ENCODE measurements around the gene MCUB.
"Not testable (repeated sequence)": the region's sequence is repeated elsewhere in the genome, so short reads cannot be mapped to it uniquely, and the experiment has no call there.

The MCUB gene, protein sequence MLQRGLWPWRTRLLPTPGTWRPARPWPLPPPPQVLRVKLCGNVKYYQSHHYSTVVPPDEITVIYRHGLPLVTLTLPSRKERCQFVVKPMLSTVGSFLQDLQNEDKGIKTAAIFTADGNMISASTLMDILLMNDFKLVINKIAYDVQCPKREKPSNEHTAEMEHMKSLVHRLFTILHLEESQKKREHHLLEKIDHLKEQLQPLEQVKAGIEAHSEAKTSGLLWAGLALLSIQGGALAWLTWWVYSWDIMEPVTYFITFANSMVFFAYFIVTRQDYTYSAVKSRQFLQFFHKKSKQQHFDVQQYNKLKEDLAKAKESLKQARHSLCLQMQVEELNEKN
- total RNA-seq = 84.3 to 130 (median 104) reads per million in 4 donors

GRCh38 chr4:109559983-109560686 lies at the start of gene MCUB:
Gene MCUB, plus strand, starts transcription at chr4:109560246. Its CDS starts 92 bp downstream, at chr4:109560338.
- peak; percentile 86 to 96 (median 89) for DNase-seq

GRCh38 chr4:109510687-109511086 lies 49.4 kb upstream of the MCUB start:
- no peak for DNase-seq

- DNase-seq = no peak
These were observed 48.6 kb upstream of the MCUB start for GRCh38 chr4:109511414-109511813.

GRCh38 chr4:109513368-109513767 lies 46.7 kb upstream of the MCUB start:
- DNase-seq = not testable (repeated sequence)

GRCh38 chr4:109532182-109532581 lies 27.9 kb upstream of the MCUB start:
- DNase-seq = no peak

- no peak for DNase-seq
These were observed 14.6 kb upstream of the MCUB start for GRCh38 chr4:109545401-109545800.

DNA sequence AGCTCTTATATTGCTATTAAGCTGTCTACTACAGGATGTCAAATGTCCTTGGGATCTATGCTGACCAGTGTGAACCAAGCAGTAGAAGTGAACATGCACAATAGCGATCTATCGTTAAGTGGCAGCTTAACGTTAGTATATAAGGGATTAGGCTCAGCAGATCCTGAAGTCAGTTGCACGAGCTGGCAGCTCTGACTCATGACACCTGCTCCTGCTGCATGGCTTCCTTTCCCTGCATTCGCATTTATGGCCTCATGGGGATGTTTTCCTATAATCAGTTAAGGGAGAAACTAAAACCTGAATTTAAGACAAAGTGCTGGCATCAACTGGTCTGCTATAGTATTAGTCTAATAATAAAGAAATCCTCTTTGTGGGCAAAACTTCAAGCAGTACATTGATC lies 12.7 kb upstream of the MCUB start:
- no peak for DNase-seq

DNA sequence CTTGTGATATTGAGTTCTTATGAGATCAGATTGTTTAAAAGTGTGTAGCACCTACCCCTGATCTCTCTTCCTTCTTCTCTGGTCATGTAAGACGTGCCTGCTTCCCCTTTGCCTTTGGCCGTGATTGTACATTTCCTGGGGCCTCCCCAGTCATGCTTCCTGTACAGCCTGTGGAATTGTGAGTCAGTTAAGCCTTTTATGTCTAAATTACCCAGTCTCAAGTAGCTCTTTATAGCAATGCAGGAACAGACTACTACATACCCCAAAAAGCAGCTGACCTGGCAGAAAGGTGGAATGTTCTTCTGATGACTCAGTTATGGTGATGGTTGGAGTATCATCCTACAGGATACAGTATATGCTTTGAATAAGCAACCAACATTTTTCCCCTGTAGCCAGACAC lies 11.4 kb upstream of the MCUB start:
- DNase-seq = peak in 1 of 5 donors; percentile 16

- no peak for DNase-seq
These were observed 7.8 kb upstream of the MCUB start for GRCh38 chr4:109552237-109552636.

DNA sequence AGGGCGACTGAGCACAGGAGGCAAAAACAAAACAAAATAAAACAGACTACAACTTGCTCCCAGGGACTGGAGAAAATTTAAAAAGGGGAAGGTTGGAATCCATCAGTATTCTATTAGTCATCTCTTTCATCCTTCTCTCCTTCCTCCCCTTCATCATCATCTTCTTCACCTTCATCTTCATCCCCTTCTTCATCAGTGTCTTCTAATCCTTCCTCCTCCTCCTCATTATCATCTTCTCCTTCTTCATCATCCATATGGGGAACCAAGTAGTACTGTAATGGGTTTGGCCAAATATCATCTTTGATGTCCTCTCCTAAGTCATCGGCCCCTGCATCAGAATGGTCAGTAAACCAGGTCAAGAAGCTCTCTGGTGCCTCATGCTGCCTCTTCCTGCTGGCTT lies 6.9 kb upstream of the MCUB start:
- DNase-seq = no peak

- no peak for DNase-seq
These were observed 5.1 kb upstream of the MCUB start for GRCh38 chr4:109554971-109555370.

DNA sequence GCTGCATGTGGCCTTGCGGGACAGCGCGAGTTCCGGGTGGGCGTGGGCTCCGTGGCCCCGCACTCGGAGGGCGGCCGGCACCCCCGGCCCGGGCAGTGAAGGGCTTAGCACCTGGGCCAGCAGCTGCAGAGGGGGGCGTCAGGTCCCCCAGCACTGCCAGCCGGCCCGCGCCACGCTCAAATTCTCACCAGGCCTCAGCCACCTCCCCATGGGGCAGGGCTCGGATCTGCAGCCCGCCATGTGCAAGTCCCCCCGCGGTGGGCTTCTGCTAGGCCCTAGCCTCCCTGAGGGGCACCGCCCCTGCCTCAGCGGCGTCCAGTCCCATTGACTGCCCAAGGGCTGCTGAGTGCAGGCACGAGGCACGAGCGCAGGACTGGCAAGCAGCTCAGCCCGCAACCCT lies 2.6 kb upstream of the MCUB start:
- no peak for DNase-seq

DNA sequence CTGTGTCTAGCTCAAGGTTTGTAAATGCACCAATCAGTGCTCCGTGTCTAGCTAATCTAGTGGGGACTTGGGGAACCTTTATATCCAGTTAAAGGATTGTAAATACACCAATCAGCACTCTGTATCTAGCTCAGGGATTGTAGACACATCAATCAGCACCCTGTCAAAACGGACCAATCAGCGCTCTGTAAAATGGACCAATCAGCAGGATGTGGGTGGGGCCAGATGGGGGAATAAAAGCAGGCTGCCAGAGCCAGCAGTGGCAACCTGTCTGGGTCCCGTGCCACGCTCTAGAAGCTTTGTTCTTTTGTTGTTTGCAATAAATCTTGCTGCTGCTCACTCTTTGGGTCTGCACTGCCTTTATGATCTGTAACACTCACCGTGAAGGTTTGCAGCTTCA lies 2.0 kb upstream of the MCUB start:
- DNase-seq = not testable (repeated sequence)

GRCh38 chr4:109559625-109559982 lies 442 bp upstream of the MCUB start:
- peak in 2 of 5 donors; percentile 18 to 35 for DNase-seq

DNA sequence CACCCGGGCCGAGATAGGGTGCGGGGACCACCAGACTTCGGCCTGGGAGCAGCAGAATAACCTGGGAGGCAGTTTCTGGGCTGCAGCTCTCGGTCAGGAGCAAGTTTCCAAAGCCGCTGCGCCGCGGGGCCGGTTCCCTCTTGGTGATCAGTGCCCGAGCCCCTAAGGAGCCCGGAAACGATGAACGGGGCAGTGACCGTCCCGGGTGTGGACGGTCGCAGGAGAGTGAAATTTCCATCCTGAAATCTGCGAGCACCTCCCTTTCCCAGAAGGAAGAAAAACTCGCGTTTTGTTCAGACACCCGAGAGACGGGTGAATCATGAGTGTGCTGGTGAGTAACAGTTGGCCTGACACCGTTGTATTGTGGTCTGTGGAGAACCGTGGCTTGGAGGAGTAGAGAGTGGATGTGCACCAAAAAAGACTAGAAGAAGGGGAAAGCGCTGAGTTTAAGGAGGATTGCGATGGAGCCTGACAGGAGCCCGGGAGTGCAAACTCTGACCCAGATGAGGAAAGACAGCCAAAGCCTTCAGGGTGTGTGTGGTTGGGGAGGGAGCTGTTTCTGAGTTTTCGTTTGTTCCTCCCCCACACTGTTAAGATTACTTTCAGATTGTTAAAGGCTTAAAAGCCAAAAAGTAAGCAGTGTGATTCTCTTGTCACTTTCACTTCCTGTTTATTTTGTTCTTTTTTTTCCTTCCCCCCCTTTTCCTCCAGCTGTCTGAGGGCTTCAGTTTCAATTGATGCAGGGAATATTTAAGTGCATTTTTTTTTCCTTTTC lies 828 bp downstream of the MCUB start:
- DNase-seq = peak; percentile 14 to 78 (median 31)

- DNase-seq = no peak
These were observed 2.6 kb downstream of the MCUB start for GRCh38 chr4:109562457-109563239.

DNA sequence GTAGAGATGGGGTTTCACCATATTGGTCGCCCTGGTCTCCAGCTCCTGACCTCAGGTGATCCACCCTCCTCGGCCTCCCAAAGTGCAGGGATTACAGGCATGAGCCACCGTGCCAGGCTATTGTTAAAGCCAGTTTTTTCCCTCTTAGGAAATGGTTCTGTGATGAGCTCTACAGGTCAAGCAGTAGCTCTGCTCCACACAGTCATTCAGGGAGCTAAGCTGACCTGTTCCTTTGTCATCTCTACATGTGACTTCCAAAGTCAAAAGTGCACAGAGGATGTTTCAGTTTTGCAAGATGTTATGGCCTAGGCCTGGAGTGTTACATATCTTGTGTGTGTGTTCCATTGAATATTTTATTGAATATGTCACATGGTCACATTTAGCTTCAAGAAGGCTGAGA lies 11.4 kb downstream of the MCUB start:
- no peak for DNase-seq

GRCh38 chr4:109572154-109572553 lies 12.1 kb downstream of the MCUB start:
- DNase-seq = no peak

- peak in 1 of 5 donors; percentile 16 for DNase-seq
These were observed 14.4 kb downstream of the MCUB start for GRCh38 chr4:109574443-109574850.

DNA sequence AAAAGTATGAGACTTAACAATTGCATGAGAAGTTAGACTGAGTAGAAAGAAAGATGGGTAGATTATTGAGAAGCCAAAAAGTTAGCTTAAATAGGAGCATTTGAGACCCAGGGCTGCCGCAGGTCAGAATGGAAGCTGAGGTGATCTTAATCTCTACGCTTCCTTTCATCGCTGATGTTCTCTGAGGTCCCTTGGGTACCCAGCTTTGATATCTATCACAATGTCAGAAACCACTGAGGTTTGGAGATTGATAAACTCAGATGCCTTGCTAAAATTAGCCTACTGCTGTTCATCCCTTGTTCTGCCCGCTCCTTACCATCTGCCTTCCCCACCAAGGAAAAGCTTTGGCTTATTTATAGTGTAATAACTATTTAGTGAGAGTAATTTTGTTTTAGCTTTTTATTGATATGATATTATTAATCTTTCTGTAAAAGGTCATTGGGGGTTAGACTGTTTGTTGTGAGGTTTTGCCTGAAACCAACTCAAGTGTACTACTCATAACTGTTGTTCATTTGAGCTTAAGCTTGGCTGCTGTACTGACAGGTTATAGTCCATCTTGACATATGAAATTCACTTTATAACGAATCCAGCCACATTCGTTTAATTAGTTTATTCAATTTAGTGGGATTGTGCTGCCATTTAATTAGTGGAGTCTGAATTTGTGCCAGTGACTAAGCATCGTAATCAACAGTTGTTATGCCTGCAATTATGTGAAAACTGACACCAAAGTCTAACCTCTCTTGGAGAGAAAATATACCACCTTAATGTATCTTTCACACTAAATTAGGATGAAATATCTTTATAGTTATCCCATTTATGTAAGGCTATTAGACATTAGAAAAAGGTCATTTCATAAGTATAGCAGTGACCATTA lies 15.1 kb downstream of the MCUB start:
- DNase-seq = peak in 1 of 5 donors; percentile 18

- no peak for DNase-seq
These were observed 16.4 kb downstream of the MCUB start for GRCh38 chr4:109576462-109576861.

- no peak for DNase-seq
These were observed 18.8 kb downstream of the MCUB start for GRCh38 chr4:109578846-109579245.

Measured in T-helper 1 cell (primary cell).